Keratinocyte (primary cell): ENCODE data around the gene EYS.

ENCODE experiments used
- EZH2 ChIP-seq: IDR thresholded peaks from one replicate; pipeline ENCODE4 v1.6.1; 2012; ENCODE audit warnings: inconsistent platforms, mild to moderate bottlenecking, low read length, moderate library complexity
- TF ChIP-seq, protein P1 (sequence below), 3 experiments: IDR thresholded peaks in 1 of 3; conservative IDR thresholded peaks in 1 of 3; optimal IDR thresholded peaks in 1 of 3; 2 replicates in 2 of 3; 3 replicates in 1 of 3; pipeline versions ENCODE3 to v1.5.1; 2011; ENCODE audit warnings: low read length in 3 of 3, mild to moderate bottlenecking in 3 of 3, moderate library complexity in 2 of 3, control low read depth in 1 of 3, inconsistent platforms in 1 of 3; ENCODE audit not compliant: insufficient read depth in 2 of 3; ENCODE audit errors: extremely low read depth in 1 of 3

DNA sequence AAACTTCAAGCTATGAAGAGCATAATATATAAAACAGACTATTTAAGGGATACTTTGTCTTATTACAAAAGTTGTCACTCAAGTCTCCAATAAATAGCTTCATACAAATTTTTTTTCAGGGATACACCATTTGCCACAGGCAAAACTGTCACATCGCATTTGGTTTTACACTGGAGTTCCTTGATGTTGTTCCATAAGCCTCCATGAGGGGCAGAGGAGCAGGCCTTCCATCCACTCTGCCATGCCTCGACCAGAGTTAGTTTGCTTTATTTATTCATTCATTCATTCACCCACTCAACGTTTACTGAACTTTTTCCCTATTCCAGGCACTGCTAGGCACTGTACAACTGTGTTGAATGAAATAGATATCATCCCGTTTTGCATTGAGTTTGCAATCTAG is 1824.8 kb downstream of the EYS start:
- TF ChIP-seq, protein P1, sequence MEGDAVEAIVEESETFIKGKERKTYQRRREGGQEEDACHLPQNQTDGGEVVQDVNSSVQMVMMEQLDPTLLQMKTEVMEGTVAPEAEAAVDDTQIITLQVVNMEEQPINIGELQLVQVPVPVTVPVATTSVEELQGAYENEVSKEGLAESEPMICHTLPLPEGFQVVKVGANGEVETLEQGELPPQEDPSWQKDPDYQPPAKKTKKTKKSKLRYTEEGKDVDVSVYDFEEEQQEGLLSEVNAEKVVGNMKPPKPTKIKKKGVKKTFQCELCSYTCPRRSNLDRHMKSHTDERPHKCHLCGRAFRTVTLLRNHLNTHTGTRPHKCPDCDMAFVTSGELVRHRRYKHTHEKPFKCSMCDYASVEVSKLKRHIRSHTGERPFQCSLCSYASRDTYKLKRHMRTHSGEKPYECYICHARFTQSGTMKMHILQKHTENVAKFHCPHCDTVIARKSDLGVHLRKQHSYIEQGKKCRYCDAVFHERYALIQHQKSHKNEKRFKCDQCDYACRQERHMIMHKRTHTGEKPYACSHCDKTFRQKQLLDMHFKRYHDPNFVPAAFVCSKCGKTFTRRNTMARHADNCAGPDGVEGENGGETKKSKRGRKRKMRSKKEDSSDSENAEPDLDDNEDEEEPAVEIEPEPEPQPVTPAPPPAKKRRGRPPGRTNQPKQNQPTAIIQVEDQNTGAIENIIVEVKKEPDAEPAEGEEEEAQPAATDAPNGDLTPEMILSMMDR (optimal IDR thresholded peaks at IDR 0.05 in 1 of 3, IDR thresholded peaks at IDR 0.05 in 1 of 3, conservative IDR thresholded peaks at IDR 0.05 in 1 of 3; ENCODE audit: extremely low read depth in 1 of 3, insufficient read depth in 2 of 3, low read length in 3 of 3), result peak in 2 of 3 experiments; percentile 40 to 44
- TF ChIP-seq EZH2, result no peak
